OCI-LY3 (cell line): ENCODE measurements around the gene PANK4.

ENCODE experiments used
- H2AFZ ChIP-seq: fragments of 200-600, 300-600 bp; shearing (Covaris generic); 2 replicates; pipeline ENCODE4 v1.6.0; 2014; ENCODE audit warnings: antibody characterized with exemption, low read depth, low read length
- H3K27ac ChIP-seq: fragments of 200-600, 300-600 bp; sonication (generic); 2 replicates; pipeline ENCODE4 v1.5.1; 2014; ENCODE audit warnings: mild to moderate bottlenecking, low read length, moderate library complexity, mixed read lengths
- H3K27me3 ChIP-seq: fragments of 200-600, 300-600 bp; sonication (generic); 2 replicates; pipeline ENCODE4 v1.6.1; 2014; ENCODE audit warnings: low read depth, low read length, mixed read lengths
- H3K36me3 ChIP-seq: fragments of 200-600, 300-600 bp; sonication (generic); replicated peaks from 2 replicates; pipeline ENCODE3; 2014; ENCODE audit warnings: low read depth, low read length, mixed read lengths
- H3K4me1 ChIP-seq: fragments of 300-600, 200-600 bp; sonication (generic); 2 replicates; pipeline ENCODE4 v1.6.1; 2014; ENCODE audit warnings: low read length, mixed read lengths
- H3K4me2 ChIP-seq: fragments of 200-600, 300-600 bp; sonication (generic); 2 replicates; pipeline ENCODE4 v1.6.1; 2014; ENCODE audit warnings: low read length, mixed read lengths
- H3K4me3 ChIP-seq: fragments of 300-600, 200-600 bp; sonication (generic); 2 replicates; pipeline ENCODE4 v1.5.1; 2014; ENCODE audit warnings: antibody characterized with exemption, mild to moderate bottlenecking, low read length, moderate library complexity
- H3K79me2 ChIP-seq: fragments of 300-600, 200-600 bp; shearing (Covaris generic); 2 replicates; pipeline ENCODE4 v1.6.1; 2014; ENCODE audit warnings: mild to moderate bottlenecking, low read length, mixed read lengths
- H3K9ac ChIP-seq: fragments of 300-600, 200-600 bp; shearing (Covaris generic); 2 replicates; pipeline ENCODE4 v1.6.0; 2014; ENCODE audit warnings: mild to moderate bottlenecking, low read length, moderate library complexity
- H3K9me3 ChIP-seq: fragments of 200-600, 300-600 bp; shearing (Covaris generic); 2 replicates; pipeline ENCODE4 v1.6.1; 2014; ENCODE audit warnings: low read length, mixed read lengths; ENCODE audit not compliant: insufficient read depth
- H4K20me1 ChIP-seq: fragments of 200-600, 300-600 bp; sonication (generic); 2 replicates; pipeline ENCODE4 v1.6.1; 2016; ENCODE audit warnings: low read length, mixed read lengths; ENCODE audit not compliant: insufficient read depth
- EZH2phosphoT487 ChIP-seq: fragments of 200-600 bp; shearing (Covaris generic); IDR thresholded peaks from 2 replicates; pipeline ENCODE4 v1.6.1; 2018; ENCODE audit warnings: antibody characterized with exemption, mixed run types, low read depth
- TF ChIP-seq, protein P1 (sequence below): fragments of 200-600, 300-600 bp; sonication (generic); IDR thresholded peaks from 2 replicates; pipeline ENCODE4 v1.5.1; 2014; ENCODE audit warnings: antibody characterized with exemption, low read length, low read depth

Gene PANK4

DNA sequence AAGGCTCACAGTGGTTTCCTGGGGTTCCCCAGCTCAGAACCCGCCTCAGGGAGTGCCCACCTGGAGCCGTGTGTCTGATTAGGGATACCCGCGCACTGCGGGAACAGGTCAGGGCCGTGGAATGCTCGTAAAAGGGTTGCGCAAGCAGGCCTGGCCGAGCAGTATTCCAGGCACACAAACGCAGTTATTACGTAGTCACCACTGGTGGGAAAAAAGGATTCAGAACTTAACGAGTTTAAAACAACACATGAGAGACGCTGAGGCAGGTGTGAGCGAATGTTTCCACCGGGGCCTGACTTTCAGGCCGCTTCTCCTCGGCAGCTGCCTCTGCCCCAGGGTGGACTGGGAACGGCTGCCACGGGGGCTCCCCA is 32.1 kb downstream of the PANK4 start:
- Histone ChIP-seq H3K9me3 (no peaks in the 10 kb centered on the region), H3K79me2 (no peaks in the 10 kb centered on the region), H2AFZ (no peak overlapping the region), H3K9ac (no peak overlapping the region), H3K4me1 (no peaks in the 10 kb centered on the region), H3K4me2 (no peak overlapping the region), H3K27me3 (no peaks in the 10 kb centered on the region), H4K20me1 (no peaks in the 10 kb centered on the region), H3K36me3 (no peaks in the 10 kb centered on the region), H3K4me3 (no peak overlapping the region), H3K27ac (no peak overlapping the region)
- TF ChIP-seq, protein P1, sequence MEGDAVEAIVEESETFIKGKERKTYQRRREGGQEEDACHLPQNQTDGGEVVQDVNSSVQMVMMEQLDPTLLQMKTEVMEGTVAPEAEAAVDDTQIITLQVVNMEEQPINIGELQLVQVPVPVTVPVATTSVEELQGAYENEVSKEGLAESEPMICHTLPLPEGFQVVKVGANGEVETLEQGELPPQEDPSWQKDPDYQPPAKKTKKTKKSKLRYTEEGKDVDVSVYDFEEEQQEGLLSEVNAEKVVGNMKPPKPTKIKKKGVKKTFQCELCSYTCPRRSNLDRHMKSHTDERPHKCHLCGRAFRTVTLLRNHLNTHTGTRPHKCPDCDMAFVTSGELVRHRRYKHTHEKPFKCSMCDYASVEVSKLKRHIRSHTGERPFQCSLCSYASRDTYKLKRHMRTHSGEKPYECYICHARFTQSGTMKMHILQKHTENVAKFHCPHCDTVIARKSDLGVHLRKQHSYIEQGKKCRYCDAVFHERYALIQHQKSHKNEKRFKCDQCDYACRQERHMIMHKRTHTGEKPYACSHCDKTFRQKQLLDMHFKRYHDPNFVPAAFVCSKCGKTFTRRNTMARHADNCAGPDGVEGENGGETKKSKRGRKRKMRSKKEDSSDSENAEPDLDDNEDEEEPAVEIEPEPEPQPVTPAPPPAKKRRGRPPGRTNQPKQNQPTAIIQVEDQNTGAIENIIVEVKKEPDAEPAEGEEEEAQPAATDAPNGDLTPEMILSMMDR: no peak
- no peak for TF ChIP-seq EZH2phosphoT487

DNA sequence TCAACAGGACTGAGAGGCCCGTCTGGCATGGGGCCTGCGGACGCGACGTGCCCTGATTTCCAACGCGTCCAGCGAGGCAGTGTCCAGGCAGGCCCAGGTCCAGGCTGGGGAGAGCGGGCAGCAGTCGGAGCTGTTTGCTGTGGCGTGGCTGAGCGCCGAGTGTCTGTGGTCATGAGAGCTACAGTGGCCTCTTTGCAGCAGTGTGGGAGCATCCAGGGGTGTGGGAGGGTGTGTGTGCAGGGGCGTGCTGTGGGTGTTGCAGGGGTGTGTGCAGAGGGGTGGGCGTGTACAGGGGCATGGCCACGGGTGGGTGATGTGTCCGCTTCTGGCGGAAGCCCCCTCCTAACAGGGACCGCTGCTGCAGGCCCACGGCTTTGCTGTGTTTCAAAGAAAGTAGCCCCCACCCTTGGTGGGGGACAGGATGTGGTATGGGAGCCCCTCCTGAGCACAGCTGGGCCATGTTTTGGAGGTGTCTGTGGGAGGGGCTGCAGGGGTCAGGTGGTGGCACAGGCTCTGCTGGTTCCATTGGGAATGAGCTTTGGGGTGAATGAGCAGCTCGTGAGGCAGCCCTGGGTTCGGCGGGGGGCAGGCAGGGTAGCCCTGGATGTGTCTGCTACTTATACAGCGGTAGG is 32.6 kb downstream of the PANK4 start:
- Histone ChIP-seq H3K79me2 (no peaks in the 10 kb centered on the region), H3K27ac (no peak overlapping the region), H3K4me2 (no peak overlapping the region), H3K4me1 (no peaks in the 10 kb centered on the region), H3K9me3 (no peaks in the 10 kb centered on the region), H3K27me3 (no peaks in the 10 kb centered on the region), H2AFZ (no peak overlapping the region), H3K9ac (no peak overlapping the region), H4K20me1 (no peaks in the 10 kb centered on the region), H3K4me3 (no peak overlapping the region), H3K36me3 (no peaks in the 10 kb centered on the region)
- TF ChIP-seq EZH2phosphoT487: no peak
- TF ChIP-seq, protein P1: no peak

DNA sequence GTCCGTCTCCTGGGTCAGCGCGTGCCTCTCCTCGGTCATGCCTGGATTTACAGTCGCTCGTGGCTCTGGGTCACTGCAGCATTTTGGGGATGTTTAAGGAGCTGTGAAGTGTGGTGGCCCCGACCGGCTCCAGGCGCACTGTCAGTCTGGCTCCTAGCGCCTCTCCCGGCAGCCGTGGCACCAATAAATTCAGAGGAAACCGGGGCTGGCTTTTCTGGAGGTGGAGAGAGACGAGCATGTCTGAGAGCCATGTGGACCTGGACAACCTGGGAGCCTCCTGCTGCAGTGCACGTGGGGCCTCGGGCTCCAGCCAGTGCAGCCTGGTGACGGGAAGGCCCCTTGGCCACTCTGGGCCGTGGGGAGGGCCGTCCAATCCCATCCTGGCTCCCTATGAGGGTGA is 33.2 kb downstream of the PANK4 start:
- Histone ChIP-seq H3K27me3 (no peaks in the 10 kb centered on the region), H3K27ac (no peak overlapping the region), H3K9me3 (no peaks in the 10 kb centered on the region), H3K36me3 (no peaks in the 10 kb centered on the region), H3K4me2 (no peak overlapping the region), H3K79me2 (no peaks in the 10 kb centered on the region), H3K4me3 (no peak overlapping the region), H3K4me1 (no peaks in the 10 kb centered on the region), H3K9ac (no peak overlapping the region), H4K20me1 (no peaks in the 10 kb centered on the region), H2AFZ (no peak overlapping the region)
- TF ChIP-seq EZH2phosphoT487: no peak
- TF ChIP-seq, protein P1: no peak

DNA sequence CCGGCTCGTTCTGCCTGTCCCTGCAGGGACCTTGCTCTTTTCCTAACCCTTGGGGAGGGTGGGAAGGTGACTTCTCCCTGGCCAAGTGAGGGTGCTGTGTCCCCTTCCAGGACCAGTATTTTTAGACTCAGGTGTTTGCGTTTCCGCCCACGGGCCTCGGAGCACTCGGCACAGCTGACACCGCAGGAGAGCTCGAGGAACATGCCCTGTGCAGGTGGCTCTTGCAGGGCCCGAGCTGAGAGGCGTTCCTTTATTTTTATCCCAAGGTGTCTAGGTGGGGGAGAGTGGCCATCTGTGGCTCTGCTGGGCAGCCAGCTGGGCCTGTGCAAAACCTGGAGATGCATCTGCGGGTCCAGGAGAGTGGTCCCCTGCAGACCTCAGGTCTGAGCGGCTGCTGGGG is 34.3 kb downstream of the PANK4 start:
- no peak overlapping the region for H2AFZ ChIP-seq
- TF ChIP-seq, protein P1: no peak
- TF ChIP-seq EZH2phosphoT487: no peak
- H4K20me1 ChIP-seq: no peaks in the 10 kb centered on the region
- H3K4me2 ChIP-seq: no peak overlapping the region
- no peaks in the 10 kb centered on the region for H3K79me2 ChIP-seq
- H3K27ac ChIP-seq: no peak overlapping the region
- no peaks in the 10 kb centered on the region for H3K4me1 ChIP-seq
- H3K4me3 ChIP-seq: no peak overlapping the region
- no peaks in the 10 kb centered on the region for H3K36me3 ChIP-seq
- H3K9ac ChIP-seq: no peak overlapping the region
- H3K9me3 ChIP-seq: no peaks in the 10 kb centered on the region
- H3K27me3 ChIP-seq: no peaks in the 10 kb centered on the region
